CD14-positive monocyte (primary cell): ENCODE data around the gene SLA2. TPM values are rescaled to one million over a fixed set of nuclear protein-coding genes. Genes with fewer than 3 reads are reported as not detected.
A peak's percentile ranks its signal among the peaks of the same experiment; 100 is the strongest.

Experiments
- DNase-seq, 3 donors: peaks; one replicate each; pipeline ENCODE4 v3.0.0-alpha.2; 2011 to 2022
- H2AFZ ChIP-seq: 2 replicates; pipeline ENCODE4 v1.6.0; 2012; ENCODE audit warnings: mild to moderate bottlenecking, low read depth, low read length, inconsistent platforms; ENCODE audit not compliant: insufficient read depth, poor library complexity, severe bottlenecking
- H3K27ac ChIP-seq, 2 donors: 1 replicate in 1 of 2; 2 replicates in 1 of 2; pipeline ENCODE4 v1.5.1; 2012 to 2013; ENCODE audit warnings: low read length in 2 of 2, control low read depth in 1 of 2, inconsistent platforms in 1 of 2, low read depth in 1 of 2, mild to moderate bottlenecking in 1 of 2
- H3K27me3 ChIP-seq, 2 donors: one replicate each; pipeline versions ENCODE4 v1.6.0 to v1.6.1; 2011 to 2013; ENCODE audit warnings: low read length in 2 of 2; ENCODE audit not compliant: control insufficient read depth in 2 of 2, insufficient read depth in 2 of 2
- H3K36me3 ChIP-seq, 2 donors: replicated peaks in 1 of 2; 1 replicate in 1 of 2; 2 replicates in 1 of 2; pipeline versions ENCODE4 v1.5.1 to v1.6.1; 2012 to 2013; ENCODE audit warnings: low read length in 2 of 2, control low read depth in 1 of 2, inconsistent platforms in 1 of 2, mild to moderate bottlenecking in 1 of 2; ENCODE audit not compliant: insufficient read depth in 2 of 2, control insufficient read depth in 1 of 2
- H3K4me1 ChIP-seq, 2 donors: 1 replicate in 1 of 2; 2 replicates in 1 of 2; pipeline versions ENCODE4 v1.5.1 to v1.6.1; 2012 to 2013; ENCODE audit warnings: low read length in 2 of 2, control low read depth in 1 of 2, inconsistent platforms in 1 of 2, mild to moderate bottlenecking in 1 of 2, moderate library complexity in 1 of 2; ENCODE audit not compliant: insufficient read depth in 2 of 2, control insufficient read depth in 1 of 2
- H3K4me2 ChIP-seq: replicated peaks from 2 replicates; pipeline ENCODE3; 2012; ENCODE audit warnings: low read length, moderate library complexity, mild to moderate bottlenecking; ENCODE audit not compliant: poor library complexity, severe bottlenecking; ENCODE audit errors: extremely low read depth
- H3K4me3 ChIP-seq, 3 experiments: fragments of 200-600 bp in 1 of 3; sonication (generic) in 1 of 3; replicated peaks in 1 of 3; 1 replicate in 2 of 3; 2 replicates in 1 of 3; pipeline ENCODE4 v1.5.1; 2011 to 2013; ENCODE audit warnings: low read length in 3 of 3, mild to moderate bottlenecking in 3 of 3, control low read depth in 2 of 3, low read depth in 2 of 3, inconsistent platforms in 1 of 3, moderate library complexity in 1 of 3
- H3K79me2 ChIP-seq: 2 replicates; pipeline ENCODE4 v1.6.0; 2012; ENCODE audit warnings: mild to moderate bottlenecking, control low read depth, inconsistent platforms, low read length, moderate library complexity; ENCODE audit not compliant: insufficient read depth
- H3K9ac ChIP-seq: 2 replicates; pipeline ENCODE4 v1.6.0; 2017; ENCODE audit warnings: low read length, mild to moderate bottlenecking; ENCODE audit not compliant: insufficient read depth, poor library complexity, severe bottlenecking
- H3K9me3 ChIP-seq, 2 donors: replicated peaks in 1 of 2; 1 replicate in 1 of 2; 2 replicates in 1 of 2; pipeline versions ENCODE4 v1.5.1 to v1.6.1; 2012 to 2013; ENCODE audit warnings: low read length in 2 of 2, control low read depth in 1 of 2; ENCODE audit not compliant: control insufficient read depth in 1 of 2, insufficient read depth in 1 of 2
- H4K20me1 ChIP-seq: 2 replicates; pipeline ENCODE4 v1.6.0; 2012; ENCODE audit warnings: mild to moderate bottlenecking, low read length, control low read depth, moderate library complexity; ENCODE audit not compliant: insufficient read depth
- H3K27ac Mint-ChIP-seq, 7 donors: one replicate each; pipeline ENCODE4 v1.8.0; 2020; ENCODE audit warnings: mild to moderate bottlenecking in 7 of 7, mixed read lengths in 7 of 7, moderate library complexity in 6 of 7, inconsistent platforms in 2 of 7
- H3K27me3 Mint-ChIP-seq, 3 donors: one replicate each; pipeline ENCODE4 v1.8.0; 2021 to 2022; ENCODE audit warnings: low read depth in 3 of 3, mild to moderate bottlenecking in 3 of 3, mixed read lengths in 3 of 3, moderate library complexity in 3 of 3, inconsistent platforms in 1 of 3
- H3K36me3 Mint-ChIP-seq, 2 donors: one replicate each; pipeline ENCODE4 v1.8.0; 2020; ENCODE audit warnings: mixed read lengths in 2 of 2, inconsistent platforms in 1 of 2, mild to moderate bottlenecking in 1 of 2
- H3K4me1 Mint-ChIP-seq: one replicate; pipeline ENCODE4 v1.8.0; 2020; ENCODE audit warnings: mild to moderate bottlenecking, mixed read lengths
- H3K4me3 Mint-ChIP-seq, 2 donors: one replicate each; pipeline ENCODE4 v1.8.0; 2020; ENCODE audit warnings: mild to moderate bottlenecking in 2 of 2, mixed read lengths in 2 of 2, moderate library complexity in 1 of 2
- H3K9me3 Mint-ChIP-seq, 7 donors: one replicate each; pipeline ENCODE4 v1.8.0; 2020 to 2022; ENCODE audit warnings: mixed read lengths in 7 of 7, mild to moderate bottlenecking in 6 of 7, moderate library complexity in 6 of 7, inconsistent platforms in 2 of 7
- CTCF ChIP-seq: fragments of 200-600 bp; IDR thresholded peaks from one replicate; pipeline ENCODE4 v1.8.0; 2022; ENCODE audit warnings: antibody characterized with exemption, mild to moderate bottlenecking
- WGBS: methylation state at CpG from one replicate; pipeline ENCODE4 v1.1.5; 2013; ENCODE audit warnings: missing lambda C conversion rate; ENCODE audit not compliant: insufficient coverage; 5-methylcytosine and 5-hydroxymethylcytosine counted together
- intact Hi-C, 2 donors: fragments of 100-400 bp; cut with micrococcal nuclease; formaldehyde crosslinking; loops; one replicate each; pipeline versions ENCODE4 v1.15.0 to v1.15.1; 2023
- polyA plus RNA-seq, 3 donors: library from polyadenylated mRNA; depleted of rRNA in 1 of 3; unstranded in 2 of 3; stranded (reverse) in 1 of 3; fragments of 300-500 nt in 2 of 3; fragments of >200 nt in 1 of 3; fragmentation: Illumina TruSeq in 2 of 3; gene quantifications; 1 replicate in 2 of 3; 2 replicates in 1 of 3; pipeline ENCODE4 v1.2.3, GENCODE V29; 2012 to 2021

Gene SLA2
- polyA plus RNA-seq, 3 donors: 0.16 to 0.19 (median 0.17) TPM

- TF ChIP-seq CTCF: no peak
These were observed 25.1 kb downstream of the SLA2 start for GRCh38 chr20:36620917-36621316.

DNA sequence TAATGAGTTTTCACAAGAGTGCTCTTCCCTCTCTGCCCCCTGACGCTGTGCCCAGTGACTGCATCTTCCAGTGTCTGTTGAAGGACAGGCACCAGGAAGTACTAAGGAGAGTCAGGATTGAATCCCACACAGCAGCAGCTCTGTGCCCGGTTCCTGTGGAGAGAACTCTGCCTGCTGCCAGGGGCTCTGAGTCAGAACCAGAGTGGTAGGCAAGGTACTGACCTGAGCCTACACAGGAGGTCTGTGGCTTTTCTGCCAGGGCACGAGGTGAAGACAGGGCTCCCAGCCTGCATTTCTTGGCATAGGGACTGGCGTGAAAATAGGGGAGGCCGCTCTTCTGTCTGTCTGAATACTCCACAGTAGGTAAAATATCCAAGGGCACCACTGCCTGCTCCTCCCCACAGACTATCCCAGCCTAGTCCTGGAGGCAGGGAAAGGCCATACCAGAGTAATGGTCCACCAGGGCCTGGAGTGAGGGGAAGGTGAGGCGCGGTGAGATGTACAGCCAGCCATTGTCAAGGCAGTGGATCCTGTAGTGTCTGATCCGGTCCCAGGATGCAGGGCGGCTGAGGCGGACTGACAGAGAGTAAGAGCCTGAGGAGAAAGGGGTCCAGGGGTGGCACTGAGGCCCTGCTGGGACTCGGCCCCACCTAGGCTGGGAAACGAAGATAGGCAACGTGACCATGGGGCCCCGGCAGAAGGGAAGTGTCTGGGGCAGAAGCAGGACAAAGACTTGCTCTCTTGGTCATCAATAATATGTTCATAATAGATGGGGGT, 31.0 kb downstream of the SLA2 start:
- intact Hi-C loops: loop anchor here (5.0 to 10.0 kb wide), 3 partner anchors 160 to 272 kb away; partner anchors contain the start of gene DSN1 (in 1 of the 2)
- Mint-ChIP-seq H3K36me3 (peaks cover 48 to 57% of the 10 kb centered on the region in 2 donors), H3K27ac (peak overlapping the region in 6 of 7 donors; percentile 21 to 79 (median 50)), H3K9me3 (no peaks in the 10 kb centered on the region), H3K4me1 (peaks cover 3% of the 10 kb centered on the region), H3K27me3 (no peaks in the 10 kb centered on the region), H3K4me3 (no peak overlapping the region)
- TF ChIP-seq CTCF: no peak
- Histone ChIP-seq H4K20me1 (peaks cover 62% of the 10 kb centered on the region), H3K9ac (no peak overlapping the region), H3K27ac (peak overlapping the region in 1 of 2 donors; percentile 65), H3K36me3 (peaks cover 49 to 60% of the 10 kb centered on the region in 2 donors), H3K4me2 (no peak overlapping the region), H3K79me2 (peaks cover 27% of the 10 kb centered on the region), H2AFZ (no peak overlapping the region), H3K4me1 (no peaks in the 10 kb centered on the region), H3K9me3 (no peaks in the 10 kb centered on the region), H3K4me3 (no peak overlapping the region), H3K27me3 (no peaks in the 10 kb centered on the region)
- 97% methylated on average over 7 of the region's 14 CpGs for WGBS
- DNase-seq: no peak

More at GRCh38 chr20:36620917-36621316, 25.1 kb downstream of the SLA2 start:
- H2AFZ ChIP-seq: no peak overlapping the region
- Mint-ChIP-seq H3K36me3 (peaks cover 0 to 2% of the 10 kb centered on the region in 2 donors), H3K4me3 (no peak overlapping the region), H3K27ac (peak overlapping the region in 4 of 7 donors; percentile 4 to 58 (median 16)), H3K27me3 (no peaks in the 10 kb centered on the region), H3K9me3 (no peaks in the 10 kb centered on the region), H3K4me1 (no peaks in the 10 kb centered on the region)
- H3K9me3 ChIP-seq: no peaks in the 10 kb centered on the region
- no peak overlapping the region for H3K27ac ChIP-seq
- no peak overlapping the region for H3K4me3 ChIP-seq
- WGBS: 98% methylated on average over 5 of the region's 5 CpGs
- H3K27me3 ChIP-seq: no peaks in the 10 kb centered on the region
- DNase-seq: no peak
- no peaks in the 10 kb centered on the region for H3K4me1 ChIP-seq
- no peak overlapping the region for H3K9ac ChIP-seq
- H3K36me3 ChIP-seq: peaks cover 0 to under 1% of the 10 kb centered on the region in 2 donors
- intact Hi-C loops: no loop called here
- no peak overlapping the region for H3K4me2 ChIP-seq
- H4K20me1 ChIP-seq: peaks cover 2% of the 10 kb centered on the region
- H3K79me2 ChIP-seq: no peaks in the 10 kb centered on the region
